HG02763 (cell line): Measurements from ENCODE around the gene SLC12A8.

Experiments used
- ATAC-seq: cut with Tn5 transposase; IDR thresholded peaks from one replicate; pipeline ENCODE4 v1.9.1; 2021; ENCODE audit warnings: mild to moderate bottlenecking, moderate library complexity; ENCODE audit not compliant: unreplicated experiment

The SLC12A8 gene

DNA sequence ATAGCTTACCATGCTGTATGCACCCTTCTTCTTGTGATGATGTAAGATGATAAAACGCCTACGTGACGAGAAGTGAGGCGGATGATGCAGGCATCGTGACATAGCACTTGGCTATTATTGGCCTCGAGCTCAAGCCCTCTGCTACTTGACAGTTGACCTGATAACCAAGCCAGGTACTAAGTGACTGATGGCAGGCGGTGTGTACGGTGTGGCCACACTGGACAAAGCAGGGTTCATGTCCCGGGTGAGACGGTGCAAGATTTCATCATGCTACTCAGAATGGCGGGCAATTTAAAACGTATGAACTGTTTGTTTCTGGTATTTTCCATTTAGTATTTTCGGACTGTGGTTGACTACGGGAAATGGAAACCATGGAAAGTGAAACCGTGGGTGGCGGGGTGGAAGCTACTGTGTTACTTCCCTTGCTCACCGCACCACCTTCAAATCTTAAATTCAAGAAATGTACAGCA is 57.7 kb downstream of the SLC12A8 start:
- ATAC-seq = no peak

DNA sequence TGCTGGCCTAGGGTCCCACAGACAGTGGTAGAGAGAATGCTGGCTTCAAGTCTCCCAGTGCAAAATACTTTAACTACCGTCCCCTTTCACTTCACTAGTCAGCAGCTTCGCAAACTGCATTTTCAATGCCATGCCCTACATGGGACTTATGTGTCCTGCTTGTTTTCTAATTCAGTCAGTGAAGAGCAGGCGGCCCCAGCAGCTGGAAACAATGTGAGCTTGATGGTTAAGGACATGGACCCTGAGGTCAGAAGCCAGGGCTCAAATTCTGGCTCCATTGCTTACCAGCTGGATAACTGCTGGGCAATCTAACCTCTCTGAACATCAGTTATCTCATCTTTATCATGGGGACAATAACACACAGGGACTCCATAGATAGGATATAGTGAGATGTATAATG is 58.4 kb downstream of the SLC12A8 start:
- ATAC-seq = no peak

DNA sequence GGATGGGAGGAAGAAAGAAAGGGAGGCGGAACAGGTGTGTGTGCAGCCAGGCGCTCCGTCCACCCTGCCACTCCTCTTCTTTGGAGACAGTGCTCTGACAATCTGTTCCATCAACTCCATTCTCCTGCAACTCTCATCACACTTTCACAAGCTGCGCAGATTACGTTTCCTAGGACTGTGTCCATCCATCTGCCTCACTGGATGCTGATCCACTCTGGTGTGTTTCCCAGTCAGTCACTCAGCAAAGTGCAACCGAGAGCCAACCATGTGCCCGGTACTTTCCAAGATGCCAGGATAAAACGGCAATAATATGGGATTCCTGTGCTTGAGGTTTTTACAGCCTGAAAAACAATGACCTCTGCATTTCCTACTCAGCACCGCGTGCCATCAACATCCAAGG is 59.6 kb downstream of the SLC12A8 start:
- no peak for ATAC-seq

DNA sequence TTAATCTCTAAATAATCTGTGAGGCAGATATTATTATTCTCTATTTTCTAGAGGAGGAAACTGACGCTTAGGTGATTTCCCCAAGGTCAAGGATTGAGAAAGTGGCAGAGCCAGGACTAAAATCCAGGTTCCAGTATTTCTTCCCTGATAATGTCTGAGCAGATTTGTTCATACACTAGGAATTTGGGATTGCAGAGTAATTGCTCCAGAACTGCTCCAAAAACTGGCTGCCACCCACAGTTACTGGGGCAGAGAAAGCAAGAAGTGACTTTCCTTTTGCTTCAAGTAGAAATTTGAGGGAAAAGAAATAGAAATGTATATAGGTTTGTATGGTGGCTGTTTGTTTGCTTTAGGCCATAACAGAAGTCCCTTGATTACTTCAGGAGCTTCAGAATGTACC is 60.6 kb downstream of the SLC12A8 start:
- no peak for ATAC-seq

DNA sequence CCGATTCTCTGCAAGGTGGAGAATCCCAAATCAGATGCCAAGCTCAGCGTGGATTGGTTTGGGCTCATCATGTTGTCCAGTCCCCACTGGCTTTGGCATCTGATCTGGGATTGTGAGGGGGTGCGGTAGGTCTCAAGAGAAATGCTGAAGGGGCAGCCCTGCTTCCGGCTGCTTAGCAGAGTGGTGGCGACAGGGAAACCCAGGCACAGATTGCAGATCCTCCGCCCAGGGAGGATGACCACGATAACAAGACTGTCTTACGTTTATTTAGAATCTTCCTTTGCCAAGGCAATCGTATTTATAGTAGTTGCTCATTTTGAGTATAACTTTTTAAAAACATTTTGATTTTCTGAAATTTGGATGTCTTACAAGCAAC is 61.1 kb downstream of the SLC12A8 start:
- no peak for ATAC-seq

DNA sequence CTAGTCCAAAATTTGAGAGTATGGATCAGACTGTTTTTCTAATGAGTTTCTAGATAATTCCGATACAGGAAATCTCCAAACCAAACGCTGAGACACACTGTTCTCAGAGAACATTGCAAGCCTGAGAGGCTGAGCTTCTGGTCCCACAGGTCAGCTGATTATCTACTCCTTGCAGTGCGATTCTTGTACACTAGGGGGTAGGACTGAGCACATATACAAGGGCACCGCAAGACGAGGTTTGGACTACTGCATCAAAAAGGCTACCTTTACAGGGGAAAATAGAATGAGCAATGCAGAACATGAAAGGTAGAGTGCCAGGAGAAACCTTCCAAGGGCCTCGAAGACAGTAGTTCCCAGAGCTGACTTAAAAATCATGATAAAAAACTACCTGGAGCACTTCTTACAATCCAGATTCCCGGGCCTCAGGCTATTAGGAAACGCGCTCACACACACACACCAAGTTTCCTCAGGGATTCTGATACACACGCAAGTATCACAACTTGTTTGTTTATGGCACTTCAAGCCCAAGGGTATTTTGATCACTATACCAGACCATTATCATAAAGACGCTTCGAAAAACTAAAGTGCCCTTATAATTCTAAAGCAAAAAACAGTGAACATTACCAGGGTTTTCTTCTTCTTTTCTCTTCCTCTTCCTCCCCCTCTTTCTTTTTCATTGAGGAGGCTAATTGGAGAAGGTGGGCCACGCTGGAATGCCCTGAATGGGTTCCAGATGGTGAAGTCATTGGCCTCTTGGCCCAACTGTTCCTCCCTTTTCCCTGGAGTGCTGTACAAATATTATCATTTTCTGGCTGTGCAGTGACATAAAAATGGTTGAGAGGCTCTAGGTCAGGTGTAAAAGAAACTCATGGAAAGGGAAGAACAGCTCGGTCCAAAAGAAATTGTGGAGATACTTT is 61.8 kb downstream of the SLC12A8 start:
- ATAC-seq = no peak

DNA sequence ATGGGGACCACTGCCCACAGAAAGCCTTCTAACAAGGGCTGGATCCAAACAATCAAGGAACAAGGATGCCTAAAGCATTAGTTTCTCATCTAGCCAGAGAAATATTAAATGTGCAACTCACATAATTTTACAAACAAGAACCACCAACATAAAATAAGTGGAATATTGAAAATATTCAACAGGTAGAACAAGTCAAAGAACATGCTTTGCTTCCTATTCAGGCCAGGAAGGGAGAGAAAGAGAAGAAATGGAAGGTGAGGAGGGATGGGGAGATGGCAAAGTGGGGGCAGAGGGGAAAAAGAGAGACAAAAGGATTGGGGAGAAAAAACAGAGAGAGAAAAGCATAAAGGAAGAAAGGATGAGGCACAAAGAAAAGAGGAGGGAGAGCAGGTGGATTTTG is 63.1 kb downstream of the SLC12A8 start:
- ATAC-seq = no peak

DNA sequence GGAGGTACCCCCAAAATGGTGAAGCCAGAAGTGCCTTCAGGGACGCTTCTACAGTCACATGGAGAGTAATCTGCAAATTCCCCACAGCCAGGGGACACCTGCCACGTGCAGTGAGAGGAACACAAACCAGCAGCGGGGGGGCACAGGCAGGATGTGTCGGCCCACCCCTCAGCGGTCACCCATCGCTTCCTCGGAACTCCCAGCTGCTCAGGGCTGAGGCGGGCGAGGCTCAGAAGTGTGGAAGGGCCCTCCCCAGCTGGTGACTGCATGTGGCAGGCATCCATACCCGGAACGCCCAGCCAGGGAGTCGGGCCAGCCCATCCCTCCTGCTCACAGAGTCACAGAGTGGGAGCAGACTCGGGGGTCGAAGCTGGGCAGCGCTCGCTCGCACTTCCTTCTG is 63.7 kb downstream of the SLC12A8 start:
- ATAC-seq = no peak

DNA sequence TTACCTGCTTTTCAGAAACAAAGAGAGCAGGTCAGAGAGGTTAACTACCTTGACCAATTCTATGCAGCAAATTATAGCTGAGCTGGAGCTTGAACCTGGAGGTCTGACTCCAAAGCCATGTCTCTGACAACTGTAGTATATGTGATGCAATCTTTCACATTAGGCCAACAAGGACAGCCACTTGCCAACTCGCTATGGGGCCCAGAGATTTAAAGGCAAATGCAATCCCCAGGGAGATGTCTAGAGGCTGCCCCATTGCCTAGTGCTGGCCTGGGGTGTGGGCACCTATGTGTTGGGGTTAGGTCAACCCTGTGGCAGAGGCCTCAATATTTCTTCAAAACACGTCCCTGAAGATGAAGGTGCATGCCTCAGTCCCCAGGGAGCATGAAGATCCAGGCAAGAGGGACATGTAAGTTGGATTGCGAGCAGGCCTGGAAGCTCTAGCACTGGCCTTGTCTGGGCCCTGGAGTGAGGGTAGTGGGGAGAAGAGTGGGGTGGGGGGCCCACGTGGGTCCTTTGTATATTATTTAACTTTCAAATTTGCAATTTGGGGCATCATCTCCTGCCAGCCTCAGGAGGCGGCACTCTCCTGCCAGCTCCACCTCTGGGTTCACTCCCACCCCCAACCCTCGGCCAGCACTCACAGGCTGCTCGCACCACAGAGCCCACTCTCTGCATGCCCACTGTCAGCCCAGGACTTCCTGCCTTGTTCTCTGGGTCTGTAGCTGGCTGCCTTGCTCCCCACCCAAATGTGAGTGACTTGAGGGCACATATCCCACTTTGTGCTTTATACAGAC is 64.3 kb downstream of the SLC12A8 start:
- ATAC-seq = no peak

DNA sequence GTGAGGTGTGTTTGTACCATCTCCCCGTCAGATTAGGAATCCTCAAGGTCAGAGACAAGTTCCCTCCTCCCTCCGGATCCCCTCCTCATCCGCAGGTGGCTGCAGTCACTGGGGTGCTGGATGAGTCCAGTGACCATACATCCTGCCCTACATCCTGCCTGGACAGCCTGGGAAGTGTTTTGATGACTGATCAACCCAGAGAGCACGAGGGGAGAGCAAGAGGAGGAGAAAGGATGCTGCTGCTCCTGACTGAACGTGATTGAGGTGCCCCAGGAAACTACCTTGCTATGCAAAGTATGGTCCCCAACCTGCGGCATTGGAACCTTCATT is 65.1 kb downstream of the SLC12A8 start:
- no peak for ATAC-seq

DNA sequence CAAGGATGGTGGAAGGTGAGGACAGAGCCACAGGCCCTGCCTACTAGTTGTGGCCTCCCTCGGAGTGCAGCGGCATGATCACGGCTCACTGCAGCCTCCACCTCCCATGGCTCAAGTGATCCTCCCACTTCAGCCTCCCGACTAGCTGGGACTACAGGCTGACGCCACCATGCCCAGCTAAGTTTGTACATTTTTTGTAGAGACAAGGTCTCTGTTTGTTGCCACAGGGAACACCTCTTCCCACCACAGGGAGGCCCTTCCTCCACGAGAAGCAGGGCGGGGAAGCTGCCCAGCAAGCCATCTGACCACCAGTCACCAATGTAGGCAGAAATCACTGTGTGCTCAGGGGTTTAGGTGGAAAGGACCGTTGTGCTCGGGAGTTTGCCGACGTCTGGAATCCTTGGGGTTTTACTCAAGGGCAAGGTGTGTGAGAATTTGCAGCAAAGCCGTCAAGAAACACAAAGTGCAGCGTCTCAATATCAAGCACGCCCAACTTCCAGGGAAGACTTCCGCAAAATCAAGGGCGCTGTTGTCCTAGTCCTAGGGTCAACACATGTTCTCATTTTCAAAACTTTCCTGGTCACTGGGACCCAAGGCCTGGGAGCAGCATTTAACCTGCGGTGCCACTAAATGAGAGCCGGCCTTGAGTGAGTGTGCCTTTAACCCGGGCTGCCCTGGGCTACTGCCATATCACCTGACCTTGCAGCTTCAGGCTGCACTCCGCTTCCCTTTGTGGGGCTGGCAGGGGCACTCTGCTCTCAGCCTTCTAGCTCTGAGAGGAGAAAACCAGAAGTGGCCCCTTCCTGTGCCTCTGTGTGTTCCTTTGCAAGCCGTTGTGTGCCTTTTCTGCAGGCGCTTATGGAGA is 65.7 kb downstream of the SLC12A8 start:
- ATAC-seq = no peak

DNA sequence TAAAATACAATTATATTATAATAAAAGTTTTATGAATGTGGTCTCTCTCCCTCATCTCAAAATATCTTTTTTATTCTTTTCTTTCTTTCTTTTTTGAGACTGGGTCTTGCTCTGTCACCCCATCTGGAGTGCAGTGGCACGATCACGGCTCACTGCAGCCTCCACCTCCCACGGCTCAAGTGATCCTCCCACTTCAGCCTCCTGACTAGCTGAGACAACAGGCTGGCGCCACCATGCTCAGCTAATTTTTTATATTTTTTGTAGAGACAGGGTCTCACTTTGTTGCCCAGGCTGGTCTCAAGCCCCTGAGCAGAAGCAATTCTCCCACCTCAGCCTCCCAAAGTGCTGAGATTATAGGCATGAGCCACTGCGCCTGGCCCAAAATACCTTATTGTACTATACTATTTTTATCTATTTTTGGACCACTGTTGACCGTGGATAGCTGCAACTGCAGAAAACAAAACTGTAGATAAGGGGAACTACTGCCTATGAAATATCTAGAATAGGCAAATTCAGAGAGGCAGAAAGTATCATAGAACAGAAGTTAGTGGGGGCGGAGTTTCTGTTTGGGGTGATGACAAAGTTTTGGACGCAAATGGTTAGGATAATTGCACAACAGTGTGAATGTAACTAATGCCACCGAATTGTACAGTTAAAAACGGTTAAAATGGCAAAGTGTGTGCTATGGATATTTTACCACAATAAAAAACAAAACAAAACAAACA is 66.6 kb downstream of the SLC12A8 start:
- ATAC-seq = no peak

DNA sequence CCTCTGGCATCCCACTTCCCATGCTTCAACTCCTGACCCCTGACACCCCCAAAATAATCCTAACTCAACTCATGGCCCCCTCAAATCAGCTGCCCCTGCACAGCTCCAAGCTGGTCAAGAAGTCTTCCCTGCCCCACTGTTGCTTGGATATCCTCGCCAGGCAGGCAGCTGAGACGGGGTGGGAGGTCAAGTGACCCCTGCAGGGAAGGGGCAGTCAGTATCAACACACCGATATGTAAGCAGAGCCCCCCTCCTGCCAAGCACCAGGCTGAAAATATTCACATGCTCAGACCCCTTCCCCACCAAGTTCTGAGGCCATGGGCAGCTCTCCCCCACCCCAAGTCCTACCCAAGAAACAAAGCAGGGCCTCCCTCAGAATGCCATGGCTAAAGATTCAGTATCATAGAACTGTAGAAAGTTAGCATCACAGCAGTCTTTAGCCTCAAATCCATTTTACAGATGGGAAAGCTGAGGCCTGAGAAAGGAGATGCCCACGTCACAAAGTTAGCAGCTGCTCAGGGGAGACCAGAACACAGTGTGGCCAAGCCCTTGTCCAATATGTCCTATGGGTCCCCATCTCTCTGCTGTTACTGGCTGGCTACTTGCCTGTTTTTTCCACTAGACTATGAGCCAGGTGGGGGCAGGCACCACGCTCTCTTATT is 67.8 kb downstream of the SLC12A8 start:
- no peak for ATAC-seq

DNA sequence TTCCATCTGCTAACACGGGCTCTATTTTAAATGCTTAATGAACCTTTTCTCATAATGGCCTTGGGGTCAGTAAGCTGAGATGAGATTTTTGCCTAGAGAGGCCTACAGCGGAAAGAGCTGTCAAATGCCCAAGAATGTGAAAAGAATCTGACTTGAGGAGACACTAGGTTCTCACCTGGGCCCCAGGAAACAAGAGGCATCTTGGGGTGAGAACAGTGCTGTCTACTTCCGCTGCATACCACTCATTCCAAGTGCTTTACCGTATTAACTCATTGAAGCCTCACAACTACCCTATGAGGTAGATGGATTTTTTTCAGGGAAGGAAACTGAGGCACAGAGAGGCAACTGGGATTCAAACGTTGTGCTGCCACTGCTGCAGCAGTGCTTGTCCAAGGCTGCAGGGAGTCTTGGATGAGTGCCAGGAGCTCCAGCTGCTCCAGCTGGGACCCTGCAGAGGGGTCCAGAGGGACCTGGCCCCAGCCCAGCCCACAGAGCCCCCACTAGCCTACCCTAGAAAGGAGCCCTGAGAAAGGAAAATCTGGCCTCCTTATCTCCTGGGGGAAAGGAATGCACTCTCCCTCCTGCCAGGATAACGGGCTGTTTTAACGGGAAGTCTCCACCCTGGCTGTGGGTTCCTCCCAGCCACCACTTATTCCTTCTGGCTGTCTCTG is 68.4 kb downstream of the SLC12A8 start:
- no peak for ATAC-seq

DNA sequence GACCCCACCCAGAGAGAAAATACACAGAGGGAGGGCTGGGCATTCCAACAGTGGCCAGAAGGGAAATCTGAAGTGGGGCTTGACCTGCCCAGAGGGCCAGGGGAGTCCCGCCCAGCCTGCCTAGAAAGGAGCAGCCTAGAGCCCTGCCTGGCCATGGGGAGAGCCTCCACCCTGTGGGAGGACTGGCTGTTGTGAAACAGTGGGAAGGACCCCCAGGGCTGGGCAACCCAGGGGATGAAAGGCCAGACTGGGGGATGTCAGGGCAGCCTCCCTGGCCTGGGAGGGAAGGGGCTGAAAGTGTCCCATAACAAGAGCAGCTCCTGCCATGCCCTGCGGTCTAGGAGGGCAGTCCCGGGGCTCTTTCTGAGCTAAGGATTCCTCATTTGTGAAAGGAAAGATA is 69.0 kb downstream of the SLC12A8 start:
- ATAC-seq = no peak

DNA sequence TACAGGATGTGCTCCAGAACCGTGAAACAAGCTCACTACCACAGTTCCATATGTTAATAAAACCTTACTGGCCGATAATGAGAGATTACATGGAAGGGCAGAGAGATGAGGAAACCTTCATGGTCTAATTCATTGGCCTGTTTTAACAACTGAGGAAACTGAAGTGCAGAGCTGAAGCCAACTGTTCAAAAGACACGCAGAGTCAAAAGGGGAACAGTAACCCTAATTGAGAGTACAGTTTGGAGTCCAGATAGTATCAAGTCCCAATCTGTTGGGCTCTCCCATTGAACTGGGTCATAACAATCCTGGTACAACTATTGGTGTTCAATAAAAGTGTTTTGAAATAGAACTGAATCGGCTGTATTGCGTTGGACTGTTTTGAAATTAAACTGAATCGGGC is 69.6 kb downstream of the SLC12A8 start:
- no peak for ATAC-seq

DNA sequence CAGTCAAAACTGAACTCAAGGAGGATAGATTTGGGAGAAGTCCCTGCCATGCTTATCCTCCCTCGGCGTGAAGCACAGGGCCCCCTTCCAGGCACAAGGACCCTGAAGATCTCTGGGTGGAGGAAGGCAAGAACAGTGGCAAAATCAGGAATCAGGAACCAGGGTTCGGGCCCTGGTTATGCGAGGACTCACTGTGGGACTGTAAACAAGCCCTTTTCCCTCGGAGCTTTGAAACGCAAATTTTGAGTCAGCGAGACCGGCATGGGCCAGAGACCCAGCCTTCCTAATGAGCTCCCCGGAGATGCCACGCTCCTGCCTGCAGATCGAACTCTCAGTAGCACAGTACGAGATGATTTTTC is 70.1 kb downstream of the SLC12A8 start:
- no peak for ATAC-seq

DNA sequence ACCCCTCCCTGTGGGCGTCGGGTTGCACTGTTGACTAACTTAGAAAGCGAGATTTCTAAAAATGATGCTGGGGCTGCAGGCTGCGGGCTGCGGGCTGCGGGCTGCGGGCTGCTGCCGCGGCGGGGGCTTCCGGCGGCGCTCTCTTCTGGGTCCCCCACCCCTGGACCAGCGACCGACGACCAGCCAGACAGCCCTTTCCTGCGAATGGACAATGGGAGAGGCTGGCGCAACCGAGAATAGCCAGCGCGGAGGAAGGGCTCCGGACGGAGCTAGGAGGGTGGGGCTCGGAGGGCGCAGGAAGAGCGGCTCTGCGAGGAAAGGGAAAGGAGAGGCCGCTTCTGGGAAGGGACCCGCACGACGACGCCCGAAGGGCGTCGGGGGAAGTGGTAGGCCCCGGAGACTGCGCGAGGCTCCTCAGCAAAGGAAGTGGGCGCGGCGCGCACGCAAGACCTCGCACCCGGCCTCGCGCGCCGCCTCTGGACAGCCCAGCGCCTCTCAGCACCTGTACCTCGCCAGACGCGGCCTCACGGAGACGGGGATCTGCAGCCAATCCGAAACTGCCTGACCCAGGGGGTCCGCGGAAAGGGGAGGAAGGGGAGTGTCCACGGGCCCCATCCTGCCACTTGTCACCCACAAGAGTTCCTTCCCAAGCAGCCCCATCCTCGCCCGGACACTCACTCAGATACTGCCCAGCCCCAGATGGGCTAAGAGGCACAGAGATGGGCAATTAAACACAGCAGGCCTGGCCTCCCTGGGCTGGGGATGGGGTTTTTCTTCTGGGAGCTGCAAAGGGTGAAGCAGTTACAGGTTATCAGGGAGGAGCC is 70.7 kb downstream of the SLC12A8 start:
- ATAC-seq = peak; percentile 56
